ENCODE results near the gene PLEKHG2. TPM values are rescaled to one million over a fixed set of nuclear protein-coding genes. Genes with fewer than 3 reads are reported as not detected.
A peak's percentile ranks its signal among the peaks of the same experiment; 100 is the strongest.

PLEKHG2 gene
- total and polyA plus RNA-seq, 9 of the 15 experiments (the other 6 are each of a cell fraction or from before 2014, with no cell fraction given), result 0.98 to 45.7 (median 9.8) TPM

DNA sequence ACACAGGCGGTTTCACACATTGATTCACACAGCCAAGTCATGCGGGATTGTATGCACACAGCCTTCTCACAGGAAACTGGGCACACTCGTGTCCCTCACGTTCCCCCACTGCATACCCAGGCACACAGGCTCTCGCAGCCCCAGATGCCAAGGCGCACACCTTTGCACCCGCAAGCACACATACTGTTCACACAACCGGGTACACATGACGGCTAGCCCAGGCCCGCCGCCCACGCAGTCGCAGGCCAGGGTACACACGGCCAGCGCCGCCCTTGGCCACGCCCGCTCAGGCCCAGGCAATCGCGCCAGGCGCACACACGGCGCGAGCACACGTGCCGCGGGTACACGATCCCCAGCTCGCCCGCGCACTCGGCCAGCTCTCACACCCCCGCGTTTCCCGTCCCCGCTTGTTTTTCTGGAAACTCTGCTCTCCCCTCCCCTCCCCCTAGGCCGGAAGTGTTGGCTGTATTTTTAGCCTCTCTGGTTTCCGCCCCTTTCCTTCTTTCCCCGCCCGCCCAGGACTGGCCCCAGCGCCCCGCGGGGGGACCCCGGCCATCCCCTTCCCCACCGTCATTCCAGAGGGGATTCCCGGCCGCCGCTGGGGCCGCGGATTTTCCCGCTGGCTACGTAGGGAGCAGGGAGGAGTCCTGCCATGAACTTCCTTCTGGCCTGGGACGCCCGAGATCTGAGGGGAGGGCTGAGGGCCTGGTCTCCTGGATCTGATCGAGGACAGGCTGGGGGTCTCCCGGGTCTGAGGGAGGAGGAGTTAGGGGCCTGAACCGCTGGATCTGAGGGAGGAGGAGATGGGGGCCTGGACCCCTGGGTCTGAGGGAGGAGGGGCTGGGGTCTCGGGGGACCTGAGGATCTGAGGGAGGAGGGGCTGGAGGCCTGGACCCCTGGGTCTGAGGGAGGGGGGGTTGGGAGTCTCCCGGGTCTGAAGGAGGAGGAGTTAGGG, 9.8 kb upstream of the PLEKHG2 start (continued):
- TF ChIP-seq, protein P1, sequence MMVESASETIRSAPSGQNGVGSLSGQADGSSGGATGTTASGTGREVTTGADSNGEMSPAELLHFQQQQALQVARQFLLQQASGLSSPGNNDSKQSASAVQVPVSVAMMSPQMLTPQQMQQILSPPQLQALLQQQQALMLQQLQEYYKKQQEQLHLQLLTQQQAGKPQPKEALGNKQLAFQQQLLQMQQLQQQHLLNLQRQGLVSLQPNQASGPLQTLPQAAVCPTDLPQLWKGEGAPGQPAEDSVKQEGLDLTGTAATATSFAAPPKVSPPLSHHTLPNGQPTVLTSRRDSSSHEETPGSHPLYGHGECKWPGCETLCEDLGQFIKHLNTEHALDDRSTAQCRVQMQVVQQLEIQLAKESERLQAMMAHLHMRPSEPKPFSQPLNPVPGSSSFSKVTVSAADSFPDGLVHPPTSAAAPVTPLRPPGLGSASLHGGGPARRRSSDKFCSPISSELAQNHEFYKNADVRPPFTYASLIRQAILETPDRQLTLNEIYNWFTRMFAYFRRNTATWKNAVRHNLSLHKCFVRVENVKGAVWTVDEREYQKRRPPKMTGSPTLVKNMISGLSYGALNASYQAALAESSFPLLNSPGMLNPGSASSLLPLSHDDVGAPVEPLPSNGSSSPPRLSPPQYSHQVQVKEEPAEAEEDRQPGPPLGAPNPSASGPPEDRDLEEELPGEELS (CRISPR knock-in tag; IDR thresholded peaks at IDR 0.05; ENCODE audit: borderline replicate concordance), result no peak; the same call in 1 of the 2 replicates
- TF ChIP-seq ZNF445 (CRISPR knock-in tag; IDR thresholded peaks at IDR 0.05; ENCODE audit: low read depth) (no peak), TAF9B (IDR thresholded peaks at IDR 0.05; ENCODE audit: partially characterized antibody) (no peak), FOXA1 (IDR thresholded peaks at IDR 0.05; ENCODE audit: borderline replicate concordance) (no peak), KDM2B (CRISPR knock-in tag; IDR thresholded peaks at IDR 0.05) (no peak), ZSCAN29 (IDR thresholded peaks at IDR 0.05) (0 out of 2 replicates have a peak, but pooled peaks have one; percentile 38), POLR2AphosphoS5 (IDR thresholded peaks at IDR 0.05; ENCODE audit: control insufficient read depth, insufficient read depth, low read depth, low read length) (peak; percentile 10; the same call in 1 of the 2 replicates), ETV5 (CRISPR knock-in tag; IDR thresholded peaks at IDR 0.05; ENCODE audit: low read depth) (peak; percentile 93), MTA3 (IDR thresholded peaks at IDR 0.05; ENCODE audit: borderline replicate concordance) (no peak; the same call in 1 of the 2 replicates), ZNF253 (CRISPR knock-in tag; conservative IDR thresholded peaks at IDR 0.05) (no peak), ZBTB34 (CRISPR knock-in tag; IDR thresholded peaks at IDR 0.05) (no peak), TARDBP (IDR thresholded peaks at IDR 0.05) (peak; percentile 61; the same call in 1 of the 2 replicates), ZNF778 (CRISPR knock-in tag; IDR thresholded peaks at IDR 0.05) (no peak), ZNF717 (CRISPR knock-in tag; IDR thresholded peaks at IDR 0.05) (no peak), SETDB1 (IDR thresholded peaks at IDR 0.05; ENCODE audit: low read length) (no peak), FOXA3 (CRISPR knock-in tag; conservative IDR thresholded peaks at IDR 0.05 in 1 of 2, IDR thresholded peaks at IDR 0.05 in 1 of 2) (peak in 1 of 2 experiments; percentile 30; a peak in 2 of 4 replicates), CREM (IDR thresholded peaks at IDR 0.05; ENCODE audit: low read depth) (peak; percentile 77)
- TF ChIP-seq, protein P2, sequence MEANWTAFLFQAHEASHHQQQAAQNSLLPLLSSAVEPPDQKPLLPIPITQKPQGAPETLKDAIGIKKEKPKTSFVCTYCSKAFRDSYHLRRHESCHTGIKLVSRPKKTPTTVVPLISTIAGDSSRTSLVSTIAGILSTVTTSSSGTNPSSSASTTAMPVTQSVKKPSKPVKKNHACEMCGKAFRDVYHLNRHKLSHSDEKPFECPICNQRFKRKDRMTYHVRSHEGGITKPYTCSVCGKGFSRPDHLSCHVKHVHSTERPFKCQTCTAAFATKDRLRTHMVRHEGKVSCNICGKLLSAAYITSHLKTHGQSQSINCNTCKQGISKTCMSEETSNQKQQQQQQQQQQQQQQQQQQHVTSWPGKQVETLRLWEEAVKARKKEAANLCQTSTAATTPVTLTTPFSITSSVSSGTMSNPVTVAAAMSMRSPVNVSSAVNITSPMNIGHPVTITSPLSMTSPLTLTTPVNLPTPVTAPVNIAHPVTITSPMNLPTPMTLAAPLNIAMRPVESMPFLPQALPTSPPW (CRISPR knock-in tag; IDR thresholded peaks at IDR 0.05), result peak; percentile 86
- TF ChIP-seq, protein P3, sequence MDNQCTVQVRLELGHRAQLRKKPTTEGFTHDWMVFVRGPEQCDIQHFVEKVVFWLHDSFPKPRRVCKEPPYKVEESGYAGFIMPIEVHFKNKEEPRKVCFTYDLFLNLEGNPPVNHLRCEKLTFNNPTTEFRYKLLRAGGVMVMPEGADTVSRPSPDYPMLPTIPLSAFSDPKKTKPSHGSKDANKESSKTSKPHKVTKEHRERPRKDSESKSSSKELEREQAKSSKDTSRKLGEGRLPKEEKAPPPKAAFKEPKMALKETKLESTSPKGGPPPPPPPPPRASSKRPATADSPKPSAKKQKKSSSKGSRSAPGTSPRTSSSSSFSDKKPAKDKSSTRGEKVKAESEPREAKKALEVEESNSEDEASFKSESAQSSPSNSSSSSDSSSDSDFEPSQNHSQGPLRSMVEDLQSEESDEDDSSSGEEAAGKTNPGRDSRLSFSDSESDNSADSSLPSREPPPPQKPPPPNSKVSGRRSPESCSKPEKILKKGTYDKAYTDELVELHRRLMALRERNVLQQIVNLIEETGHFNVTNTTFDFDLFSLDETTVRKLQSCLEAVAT (IDR thresholded peaks at IDR 0.05), result peak in 1 of 2 experiments; percentile 77; a peak in 2 of 4 replicates
- TF ChIP-seq, protein P4, sequence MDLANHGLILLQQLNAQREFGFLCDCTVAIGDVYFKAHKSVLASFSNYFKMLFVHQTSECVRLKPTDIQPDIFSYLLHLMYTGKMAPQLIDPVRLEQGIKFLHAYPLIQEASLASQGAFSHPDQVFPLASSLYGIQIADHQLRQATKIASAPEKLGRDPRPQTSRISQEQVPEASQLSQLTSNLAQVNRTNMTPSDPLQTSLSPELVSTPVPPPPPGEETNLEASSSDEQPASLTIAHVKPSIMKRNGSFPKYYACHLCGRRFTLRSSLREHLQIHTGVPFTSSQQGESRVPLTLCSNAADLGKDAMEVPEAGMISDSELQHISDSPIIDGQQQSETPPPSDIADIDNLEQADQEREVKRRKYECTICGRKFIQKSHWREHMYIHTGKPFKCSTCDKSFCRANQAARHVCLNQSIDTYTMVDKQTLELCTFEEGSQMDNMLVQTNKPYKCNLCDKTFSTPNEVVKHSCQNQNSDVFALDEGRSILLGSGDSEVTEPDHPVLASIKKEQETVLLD (IDR thresholded peaks at IDR 0.05), result no peak
